HCT116 (cell line): Measurements from ENCODE around the gene FSTL4. TPM values are rescaled to one million over a fixed set of nuclear protein-coding genes. Genes with fewer than 3 reads are reported as not detected.

Source experiments
- ATAC-seq: fragments of 200-7000 bp; cut with Tn5 transposase; 2 replicates; pipeline ENCODE4 v1.9.1; 2020; ENCODE audit warnings: mild to moderate bottlenecking, moderate library complexity
- BruUV-seq: library from RNA; stranded (reverse); fragments of 400-500 nt; replicated peaks from 2 replicates; lab custom pipeline; 2021; lab: Mats Ljungman, UMichigan
- CTCF ChIA-PET: fragments of 300-600 bp; sonication (Branson Sonifier 250); formaldehyde crosslinking; loops from one replicate; lab custom pipeline; 2021; ENCODE audit warnings: antibody characterized with exemption; lab: Charles Lee
- POLR2A ChIA-PET: fragments of 300-600, 350-600 bp; sonication (Branson Sonifier 250); formaldehyde crosslinking; loops from one replicate; lab custom pipeline; 2021; ENCODE audit warnings: antibody characterized with exemption; lab: Charles Lee
- RAD21 ChIA-PET, 2 experiments: fragments of 300-600 bp; sonication (Branson Sonifier 250); formaldehyde crosslinking; loops; one replicate each; lab custom pipeline; 2023; ENCODE audit warnings: low total read pairs in 2 of 2; ENCODE audit not compliant: uncharacterized antibody in 2 of 2, unreplicated experiment in 2 of 2, low non-redundant PET in 1 of 2; lab: Charles Lee
- DNase-seq: peaks from one replicate; pipeline ENCODE4 v3.0.0-alpha.2; 2010; ENCODE audit warnings: low read depth, low spot score
- H2AFZ ChIP-seq: fragments of 200-600 bp; shearing (Covaris generic), sonication (generic); 2 replicates; pipeline ENCODE4 v1.6.1; 2017; ENCODE audit warnings: low read depth, mixed run types, mixed read lengths, antibody characterized with exemption, low read length; ENCODE audit not compliant: poor library complexity, severe bottlenecking
- H3K27ac ChIP-seq: 2 replicates; pipeline ENCODE4 v1.5.1; 2012; ENCODE audit warnings: low read depth, low read length
- H3K27me3 ChIP-seq: fragments of 200-600 bp; sonication (generic); 2 replicates; pipeline ENCODE4 v1.6.1; 2016; ENCODE audit warnings: mixed run types, low read length, mixed read lengths; ENCODE audit not compliant: insufficient read depth
- H3K36me3 ChIP-seq, 2 experiments: fragments of 200-500 bp in 1 of 2; fragments of 200-600 bp in 1 of 2; sonication (Bioruptor generic) in 1 of 2; sonication (generic) in 1 of 2; 2 replicates each; pipeline versions ENCODE4 v1.5.1 to v1.6.1; 2014 to 2016; ENCODE audit warnings: low read length in 2 of 2, inconsistent platforms in 1 of 2, mixed read lengths in 1 of 2, mixed run types in 1 of 2; ENCODE audit not compliant: insufficient read depth in 2 of 2, control insufficient read depth in 1 of 2
- H3K4me1 ChIP-seq, 2 experiments: fragments of 200-600 bp in 1 of 2; sonication (generic) in 1 of 2; 2 replicates each; pipeline versions ENCODE4 v1.5.1 to v1.6.1; 2012 to 2017; ENCODE audit warnings: low read length in 2 of 2, inconsistent platforms in 1 of 2, mild to moderate bottlenecking in 1 of 2, mixed read lengths in 1 of 2, mixed run types in 1 of 2, moderate library complexity in 1 of 2; ENCODE audit not compliant: insufficient read depth in 2 of 2, control insufficient read depth in 1 of 2
- H3K4me2 ChIP-seq: fragments of 200-600 bp; sonication (generic); 2 replicates; pipeline ENCODE4 v1.6.1; 2017; ENCODE audit warnings: mixed run types, low read length, mixed read lengths
- H3K4me3 ChIP-seq, 2 experiments: fragments of 200-600 bp in 1 of 2; sonication (generic) in 1 of 2; replicated peaks in 1 of 2; 2 replicates each; pipeline ENCODE4 v1.5.1; 2011 to 2016; ENCODE audit warnings: low read length in 2 of 2, control low read depth in 1 of 2, low read depth in 1 of 2, mild to moderate bottlenecking in 1 of 2, mixed read lengths in 1 of 2, mixed run types in 1 of 2
- H3K79me2 ChIP-seq: fragments of 200-600 bp; sonication (generic); 2 replicates; pipeline ENCODE4 v1.6.1; 2017; ENCODE audit warnings: mild to moderate bottlenecking, mixed run types, low read length, moderate library complexity, mixed read lengths; ENCODE audit not compliant: insufficient read depth
- H3K9ac ChIP-seq: fragments of 200-600 bp; sonication (generic); 2 replicates; pipeline ENCODE4 v1.6.1; 2016; ENCODE audit warnings: low read length, mixed read lengths
- H3K9me2 ChIP-seq: fragments of 200-600 bp; sonication (generic), shearing (Covaris generic); 2 replicates; pipeline ENCODE4 v1.6.1; 2017; ENCODE audit warnings: mixed run types, mild to moderate bottlenecking, moderate library complexity; ENCODE audit not compliant: insufficient read depth
- H3K9me3 ChIP-seq, 2 experiments: fragments of 200-500 bp in 1 of 2; fragments of 200-600 bp in 1 of 2; sonication (Bioruptor generic) in 1 of 2; sonication (generic) in 1 of 2; 2 replicates each; pipeline ENCODE4 v1.6.1; 2014 to 2017; ENCODE audit warnings: low read length in 2 of 2, mixed read lengths in 2 of 2, inconsistent platforms in 1 of 2, low read depth in 1 of 2, mild to moderate bottlenecking in 1 of 2, mixed run types in 1 of 2, moderate library complexity in 1 of 2; ENCODE audit not compliant: control insufficient read depth in 1 of 2, insufficient read depth in 1 of 2
- H4K20me1 ChIP-seq: fragments of 200-600 bp; sonication (generic), shearing (Covaris generic); 2 replicates; pipeline ENCODE4 v1.6.1; 2017; ENCODE audit warnings: mixed run types, mild to moderate bottlenecking, moderate library complexity; ENCODE audit not compliant: insufficient read depth
- ATF3 ChIP-seq: IDR thresholded peaks from 2 replicates; pipeline ENCODE4 v1.6.1; 2012
- CBX3 ChIP-seq: IDR thresholded peaks from 2 replicates; pipeline ENCODE4 v1.6.1; 2012; ENCODE audit warnings: low read depth
- CEBPB ChIP-seq: IDR thresholded peaks from 2 replicates; pipeline ENCODE4 v1.6.1; 2012; ENCODE audit warnings: low read depth
- CTCF ChIP-seq, 3 experiments: fragments of 200-600 bp in 1 of 3; sonication (generic) in 1 of 3; IDR thresholded peaks in 2 of 3; conservative IDR thresholded peaks in 1 of 3; 2 replicates each; pipeline ENCODE4 v1.5.1; 2012 to 2017; ENCODE audit warnings: low read depth in 2 of 3, low read length in 2 of 3, antibody characterized with exemption in 1 of 3, borderline replicate concordance in 1 of 3, control low read depth in 1 of 3, mild to moderate bottlenecking in 1 of 3, mixed read lengths in 1 of 3, mixed run types in 1 of 3, moderate library complexity in 1 of 3; ENCODE audit not compliant: insufficient read depth in 1 of 3
- ELF1 ChIP-seq: IDR thresholded peaks from 2 replicates; pipeline ENCODE4 v1.6.1; 2012; ENCODE audit warnings: low read depth, borderline replicate concordance
- EZH2phosphoT487 ChIP-seq: fragments of 200-600 bp; IDR thresholded peaks from 2 replicates; pipeline ENCODE4 v1.6.1; 2018; ENCODE audit warnings: antibody characterized with exemption, borderline replicate concordance
- JUND ChIP-seq: IDR thresholded peaks from 2 replicates; pipeline ENCODE4 v1.6.1; 2012
- MAX ChIP-seq: IDR thresholded peaks from 2 replicates; pipeline ENCODE4 v1.6.1; 2012
- POLR2A ChIP-seq: IDR thresholded peaks from 2 replicates; pipeline ENCODE4 v1.7.0; 2011; ENCODE audit warnings: borderline replicate concordance; ENCODE audit not compliant: insufficient read depth, insufficient read length; ENCODE audit errors: extremely low read depth
- POLR2AphosphoS5 ChIP-seq: IDR thresholded peaks from 2 replicates; pipeline ENCODE4 v1.6.1; 2011; ENCODE audit warnings: mild to moderate bottlenecking, low read depth, low read length, moderate library complexity
- SP1 ChIP-seq: IDR thresholded peaks from 2 replicates; pipeline ENCODE4 v1.6.1; 2012; ENCODE audit warnings: low read depth
- SRF ChIP-seq: IDR thresholded peaks from 2 replicates; pipeline ENCODE4 v1.6.1; 2012; ENCODE audit warnings: low read depth
- TCF7L2 ChIP-seq: IDR thresholded peaks from 2 replicates; pipeline ENCODE4 v1.7.0; 2011; ENCODE audit warnings: borderline replicate concordance, inconsistent platforms; ENCODE audit not compliant: insufficient read depth, insufficient read length; ENCODE audit errors: extremely low read depth
- YY1 ChIP-seq: IDR thresholded peaks from 2 replicates; pipeline ENCODE4 v1.6.1; 2011; ENCODE audit warnings: low read length, low read depth, moderate library complexity, mild to moderate bottlenecking; ENCODE audit not compliant: insufficient replicate concordance; ENCODE audit errors: extremely low read depth
- ZBTB33 ChIP-seq: IDR thresholded peaks from 2 replicates; pipeline ENCODE4 v1.6.1; 2011; ENCODE audit warnings: mild to moderate bottlenecking, low read length, moderate library complexity; ENCODE audit not compliant: insufficient replicate concordance; ENCODE audit errors: extremely low read depth
- ZFX ChIP-seq: fragments of 450-650 bp; IDR thresholded peaks from 2 replicates; pipeline ENCODE4 v1.6.1; 2017
- ZNF274 ChIP-seq: fragments of 200-500 bp; sonication (Bioruptor generic); IDR thresholded peaks from 2 replicates; pipeline ENCODE4 v1.6.1; 2014; ENCODE audit warnings: mild to moderate bottlenecking, low read depth, low read length, inconsistent platforms
- intact Hi-C: fragments of 100-400 bp; cut with micrococcal nuclease; formaldehyde crosslinking; loops from 2 replicates; pipeline ENCODE4 v1.10.0; 2022
- total RNA-seq: library from RNA; stranded (reverse); gene quantifications from one replicate; pipeline ENCODE4 v1.2.1, GENCODE V29; 2021; ENCODE audit not compliant: unreplicated experiment

Gene FSTL4
- total RNA-seq, 1 experiment from 2014 or later, result 0.37 TPM

GRCh38 chr5:133399247-133399891 lies 213.0 kb downstream of the FSTL4 start:
- POLR2A ChIA-PET, result no interaction called here
- peaks cover 8 to 11% of the 10 kb centered on the region in 2 experiments for H3K4me1 ChIP-seq
- no peak overlapping the region for H3K4me2 ChIP-seq
- intact Hi-C loops, result no loop called here
- CTCF ChIA-PET, result no interaction called here
- no peak overlapping the region for H3K27ac ChIP-seq
- TF ChIP-seq ZBTB33, result no peak
- TF ChIP-seq MAX, result no peak
- TF ChIP-seq CBX3, result no peak
- no peak for TF ChIP-seq ELF1
- TF ChIP-seq SP1, result no peak
- no peak for TF ChIP-seq ATF3
- TF ChIP-seq ZFX, result no peak
- no peak for TF ChIP-seq POLR2A
- TF ChIP-seq TCF7L2, result no peak
- TF ChIP-seq CEBPB, result no peak
- no peak for TF ChIP-seq ZNF274
- no peak for TF ChIP-seq CTCF (IDR thresholded peaks at IDR 0.05 in 2 of 3, conservative IDR thresholded peaks at IDR 0.05 in 1 of 3; ENCODE audit: borderline replicate concordance in 1 of 3, insufficient read depth in 1 of 3, low read depth in 2 of 3, low read length in 2 of 3)
- TF ChIP-seq POLR2AphosphoS5, result no peak
- TF ChIP-seq JUND, result no peak
- no peak for TF ChIP-seq SRF
- TF ChIP-seq YY1, result no peak
- no peak for TF ChIP-seq EZH2phosphoT487
- TF ChIP-seq, all 23 proteins: peak for 0
- no peak overlapping the region for H3K4me3 ChIP-seq
- H3K9me3 ChIP-seq, result no peaks in the 10 kb centered on the region
- H3K9me2 ChIP-seq, result no peaks in the 10 kb centered on the region
- RAD21 ChIA-PET, result no interaction called here
- H2AFZ ChIP-seq, result no peak overlapping the region
- no peaks in the 10 kb centered on the region for H3K36me3 ChIP-seq
- no peaks in the 10 kb centered on the region for H3K79me2 ChIP-seq
- no peaks in the 10 kb centered on the region for H3K27me3 ChIP-seq
- DNase-seq (no peak), ATAC-seq (no peak)
- no TSS peak for BruUV-seq
- H3K9ac ChIP-seq, result no peak overlapping the region
- no peaks in the 10 kb centered on the region for H4K20me1 ChIP-seq
